Brain microvascular endothelial cell (primary cell): ENCODE measurements around the gene AP3B1.

Experiments
- DNase-seq: peaks from one replicate; pipeline ENCODE4 v3.0.0-alpha.2; 2020
- H3K27ac ChIP-seq: fragments of 250-450 bp; sonication (Bioruptor Pico); 2 replicates; pipeline ENCODE4 v1.5.1; 2020; ENCODE audit warnings: mild to moderate bottlenecking, moderate library complexity
- H3K27me3 ChIP-seq: fragments of 250-450 bp; sonication (Bioruptor Pico); replicated peaks from 2 replicates; pipeline ENCODE4 v1.5.1; 2020; ENCODE audit warnings: mild to moderate bottlenecking
- H3K36me3 ChIP-seq: fragments of 250-450 bp; sonication (Bioruptor Pico); replicated peaks from 2 replicates; pipeline ENCODE4 v1.5.1; 2020; ENCODE audit warnings: mild to moderate bottlenecking
- H3K4me3 ChIP-seq: 2 replicates; pipeline ENCODE4 v1.5.1; 2011; ENCODE audit warnings: low read depth, mild to moderate bottlenecking, control low read depth, low read length, moderate library complexity
- in situ Hi-C: cut with HindIII; loops from 2 replicates; pipeline ENCODE4 v1.10.0; 2017; ENCODE audit warnings: low sequenced_read_pairs, low pct_ligation_motif_present
- TF ChIP-seq, protein P1 (sequence below): IDR thresholded peaks from 2 replicates; pipeline ENCODE4 v1.5.1; 2011; ENCODE audit warnings: low read depth, mild to moderate bottlenecking, moderate library complexity, low read length, control low read depth, inconsistent platforms; ENCODE audit errors: missing control alignments

The AP3B1 gene

DNA sequence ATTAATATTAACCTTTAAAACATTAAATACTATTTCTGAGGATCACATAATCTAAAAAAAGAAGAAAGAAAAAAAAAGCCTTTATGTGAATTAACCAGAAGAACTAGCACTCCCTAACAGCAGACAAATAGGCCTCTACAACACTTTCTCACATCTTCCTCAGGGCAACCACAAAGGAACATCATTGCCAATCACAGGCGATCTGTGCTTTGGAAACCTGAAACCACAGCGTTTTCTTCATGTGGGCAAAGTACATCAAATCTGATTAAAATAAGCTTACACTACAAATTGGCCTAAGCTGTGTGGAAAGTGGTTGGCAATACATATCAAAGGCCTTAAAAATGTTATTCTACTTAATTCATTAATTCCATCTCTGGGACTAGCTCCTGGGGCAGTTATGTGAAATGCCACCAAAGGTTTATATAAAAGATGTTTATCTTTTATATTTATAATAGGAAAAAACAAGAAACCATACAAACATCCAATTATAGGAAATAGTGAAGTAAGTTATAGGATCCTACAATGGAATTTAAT lies 333.6 kb downstream of the AP3B1 start:
- H3K36me3 ChIP-seq = no peaks in the 10 kb centered on the region
- H3K4me3 ChIP-seq = no peak overlapping the region
- DNase-seq = no peak
- peaks cover 49% of the 10 kb centered on the region for H3K27me3 ChIP-seq
- TF ChIP-seq, protein P1, sequence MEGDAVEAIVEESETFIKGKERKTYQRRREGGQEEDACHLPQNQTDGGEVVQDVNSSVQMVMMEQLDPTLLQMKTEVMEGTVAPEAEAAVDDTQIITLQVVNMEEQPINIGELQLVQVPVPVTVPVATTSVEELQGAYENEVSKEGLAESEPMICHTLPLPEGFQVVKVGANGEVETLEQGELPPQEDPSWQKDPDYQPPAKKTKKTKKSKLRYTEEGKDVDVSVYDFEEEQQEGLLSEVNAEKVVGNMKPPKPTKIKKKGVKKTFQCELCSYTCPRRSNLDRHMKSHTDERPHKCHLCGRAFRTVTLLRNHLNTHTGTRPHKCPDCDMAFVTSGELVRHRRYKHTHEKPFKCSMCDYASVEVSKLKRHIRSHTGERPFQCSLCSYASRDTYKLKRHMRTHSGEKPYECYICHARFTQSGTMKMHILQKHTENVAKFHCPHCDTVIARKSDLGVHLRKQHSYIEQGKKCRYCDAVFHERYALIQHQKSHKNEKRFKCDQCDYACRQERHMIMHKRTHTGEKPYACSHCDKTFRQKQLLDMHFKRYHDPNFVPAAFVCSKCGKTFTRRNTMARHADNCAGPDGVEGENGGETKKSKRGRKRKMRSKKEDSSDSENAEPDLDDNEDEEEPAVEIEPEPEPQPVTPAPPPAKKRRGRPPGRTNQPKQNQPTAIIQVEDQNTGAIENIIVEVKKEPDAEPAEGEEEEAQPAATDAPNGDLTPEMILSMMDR = no peak
- in situ Hi-C loops = no loop called here
- H3K27ac ChIP-seq = no peak overlapping the region

DNA sequence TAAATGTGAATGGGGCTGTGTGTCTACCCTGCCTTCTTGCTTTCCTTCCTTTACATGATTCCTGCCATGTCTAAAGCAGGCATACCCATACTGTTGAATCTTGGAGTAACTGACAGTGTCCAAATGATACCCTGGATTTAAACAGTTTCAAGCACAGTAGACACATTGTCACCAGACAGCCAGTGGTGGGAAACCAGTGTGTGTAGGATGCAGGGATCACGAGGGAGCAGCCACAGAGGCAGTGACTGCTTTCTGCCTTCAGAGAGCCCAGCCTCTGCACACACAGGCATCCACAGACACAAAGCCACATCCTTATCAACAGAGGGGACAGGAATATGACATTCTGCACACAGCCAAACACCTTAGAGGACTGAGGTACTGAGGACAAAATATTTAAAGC lies 334.2 kb downstream of the AP3B1 start:
- DNase-seq = no peak
- TF ChIP-seq, protein P1 = no peak
- H3K27me3 ChIP-seq = peaks cover 49% of the 10 kb centered on the region
- no peak overlapping the region for H3K4me3 ChIP-seq
- H3K36me3 ChIP-seq = no peaks in the 10 kb centered on the region
- no peak overlapping the region for H3K27ac ChIP-seq
- in situ Hi-C loops = no loop called here

DNA sequence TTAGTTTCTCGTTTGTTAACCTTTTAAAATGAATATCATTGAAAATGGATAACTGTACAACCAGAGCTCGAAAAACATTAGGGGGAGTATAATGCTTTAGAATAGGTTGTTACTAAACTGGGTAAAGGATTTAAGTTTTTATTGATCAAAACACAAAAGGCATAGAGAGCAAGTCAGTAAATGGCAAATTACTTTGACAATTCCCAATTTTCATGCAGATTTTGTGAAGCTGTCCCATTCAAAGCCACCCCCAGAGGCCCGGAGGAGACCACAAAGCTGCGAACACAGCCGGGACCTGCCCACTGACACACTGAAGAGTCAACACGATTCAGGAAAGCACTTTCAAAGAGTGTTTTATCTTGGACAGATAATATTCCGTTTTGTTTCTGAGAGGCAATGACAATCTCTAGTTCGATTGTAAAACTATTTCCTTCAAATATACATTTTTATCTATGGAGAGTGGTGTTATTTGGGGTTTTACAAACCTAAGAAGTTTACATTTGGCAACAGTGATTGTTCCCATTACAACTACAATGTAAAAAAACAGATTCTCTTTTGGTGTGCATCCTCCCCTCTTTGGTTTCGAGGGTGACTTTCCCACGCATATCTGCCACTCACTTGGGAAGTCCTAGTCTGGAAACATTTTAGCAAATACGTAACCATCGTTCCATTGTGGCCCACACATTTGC lies 335.7 kb downstream of the AP3B1 start:
- in situ Hi-C loops = no loop called here
- TF ChIP-seq, protein P1 = no peak
- Histone ChIP-seq H3K27me3 (peaks cover 49% of the 10 kb centered on the region), H3K36me3 (no peaks in the 10 kb centered on the region), H3K27ac (no peak overlapping the region), H3K4me3 (no peak overlapping the region)
- no peak for DNase-seq

DNA sequence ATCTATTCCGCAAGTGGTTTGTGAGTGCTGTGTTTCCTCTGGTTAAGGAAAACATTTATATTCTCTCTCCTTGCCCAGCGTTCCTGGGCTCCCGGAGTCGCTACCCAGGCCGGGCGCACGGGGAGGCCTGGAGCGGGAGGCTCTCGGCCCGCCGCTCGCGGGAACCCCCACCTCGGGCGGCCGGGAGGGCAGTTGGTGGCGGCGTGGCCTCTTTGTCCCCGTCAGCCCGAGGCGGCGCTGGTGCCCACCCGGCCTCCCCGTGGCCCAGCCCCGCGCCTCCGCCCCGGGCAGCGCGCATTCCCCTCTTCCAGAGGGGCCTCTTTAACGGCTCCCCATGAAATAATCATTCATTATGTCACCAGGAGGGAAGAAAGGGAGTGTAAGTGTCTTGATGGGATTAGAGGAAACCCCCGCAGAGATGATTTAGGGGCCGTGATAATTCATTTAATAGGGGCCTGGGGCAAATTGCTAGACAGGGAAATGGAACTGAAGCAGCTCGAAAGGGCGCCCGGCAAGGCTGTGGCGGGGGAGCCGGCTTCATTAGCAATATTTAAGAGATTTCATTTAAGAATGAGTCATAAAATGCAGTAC lies 336.5 kb downstream of the AP3B1 start:
- H3K4me3 ChIP-seq = peak overlapping the region; percentile 18
- peaks cover 45% of the 10 kb centered on the region for H3K27me3 ChIP-seq
- H3K27ac ChIP-seq = no peak overlapping the region
- no peak for DNase-seq
- H3K36me3 ChIP-seq = no peaks in the 10 kb centered on the region
- TF ChIP-seq, protein P1 = no peak
- in situ Hi-C loops = no loop called here

DNA sequence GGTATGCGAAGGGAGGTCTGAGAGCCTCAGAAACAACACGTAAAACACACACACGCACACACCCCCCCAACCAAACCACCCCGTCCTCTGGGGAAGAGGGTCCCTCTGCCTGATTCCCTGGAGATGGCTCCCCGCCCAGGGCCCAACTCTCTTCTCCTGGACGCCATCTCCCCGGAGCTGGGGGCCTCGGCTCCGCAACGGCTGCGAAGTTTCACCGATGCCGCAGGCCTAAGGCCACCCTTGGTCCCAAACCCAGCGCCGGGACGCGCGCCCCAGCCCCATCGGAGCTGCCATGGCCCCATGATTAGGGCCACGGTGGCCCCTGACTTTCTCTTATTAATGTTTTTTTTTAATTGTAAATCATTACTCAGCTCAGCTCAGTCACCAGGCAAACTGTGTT lies 337.0 kb downstream of the AP3B1 start:
- Histone ChIP-seq H3K36me3 (no peaks in the 10 kb centered on the region), H3K27ac (no peak overlapping the region), H3K4me3 (peak overlapping the region; percentile 18), H3K27me3 (peaks cover 40% of the 10 kb centered on the region)
- in situ Hi-C loops = no loop called here
- no peak for DNase-seq
- TF ChIP-seq, protein P1 = no peak
